MCF 10A (cell line): ENCODE data around the gene EGFL8. TPM values are rescaled to one million over a fixed set of nuclear protein-coding genes. Genes with fewer than 3 reads are reported as not detected.

Source experiments
- BruUV-seq: library from RNA; stranded (reverse); fragments of 400-500 nt; replicated peaks from 2 replicates; lab custom pipeline; 2021; lab: Mats Ljungman, UMichigan
- CTCF ChIA-PET: fragments of 300-600 bp; sonication (Branson Sonifier 250); formaldehyde crosslinking; extraction: SDS; loops from one replicate; lab custom pipeline; 2021; ENCODE audit warnings: antibody characterized with exemption, inconsistent platforms; lab: Yijun Ruan, JAX
- POLR2A ChIA-PET: fragments of 300-600, 350-650 bp; sonication (Branson Sonifier 250); formaldehyde crosslinking; extraction: SDS; loops from one replicate; lab custom pipeline; 2020; ENCODE audit warnings: antibody characterized with exemption, inconsistent platforms; lab: Yijun Ruan, JAX
- DNase-seq: peaks from one replicate; pipeline ENCODE4 v3.0.0-alpha.2; 2018; ENCODE audit not compliant: unreplicated experiment
- H3K27ac Mint-ChIP-seq: one replicate; pipeline ENCODE4 v1.8.0; 2022; ENCODE audit warnings: mild to moderate bottlenecking, low read depth, mixed read lengths; ENCODE audit not compliant: unreplicated experiment
- H3K27me3 Mint-ChIP-seq: one replicate; pipeline ENCODE4 v1.8.0; 2022; ENCODE audit warnings: mixed read lengths; ENCODE audit not compliant: insufficient read depth, unreplicated experiment
- H3K36me3 Mint-ChIP-seq: one replicate; pipeline ENCODE4 v1.8.0; 2022; ENCODE audit warnings: mild to moderate bottlenecking, moderate library complexity, mixed read lengths; ENCODE audit not compliant: insufficient read depth, unreplicated experiment
- H3K4me1 Mint-ChIP-seq: one replicate; pipeline ENCODE4 v1.8.0; 2022; ENCODE audit warnings: mixed read lengths; ENCODE audit not compliant: insufficient read depth, unreplicated experiment
- H3K4me3 Mint-ChIP-seq: one replicate; pipeline ENCODE4 v1.8.0; 2022; ENCODE audit warnings: mild to moderate bottlenecking, moderate library complexity, mixed read lengths; ENCODE audit not compliant: unreplicated experiment
- H3K9me3 Mint-ChIP-seq: one replicate; pipeline ENCODE4 v1.8.0; 2022; ENCODE audit warnings: mixed read lengths; ENCODE audit not compliant: unreplicated experiment
- intact Hi-C: fragments of 100-400 bp; cut with micrococcal nuclease; formaldehyde crosslinking; loops from 2 replicates; pipeline ENCODE4 v1.14.1; 2022
- total RNA-seq: library from RNA; stranded (reverse); gene quantifications from 2 replicates; pipeline ENCODE4 v1.2.3, GENCODE V29; 2022
- TF ChIP-seq, protein P1 (sequence below): fragments of 200-600 bp; IDR thresholded peaks from one replicate; pipeline ENCODE4 v1.8.0; 2022; ENCODE audit warnings: antibody characterized with exemption, mild to moderate bottlenecking; ENCODE audit not compliant: unreplicated experiment

The EGFL8 gene
- total RNA-seq, 1 experiment from 2014 or later: 3.1 TPM

DNA sequence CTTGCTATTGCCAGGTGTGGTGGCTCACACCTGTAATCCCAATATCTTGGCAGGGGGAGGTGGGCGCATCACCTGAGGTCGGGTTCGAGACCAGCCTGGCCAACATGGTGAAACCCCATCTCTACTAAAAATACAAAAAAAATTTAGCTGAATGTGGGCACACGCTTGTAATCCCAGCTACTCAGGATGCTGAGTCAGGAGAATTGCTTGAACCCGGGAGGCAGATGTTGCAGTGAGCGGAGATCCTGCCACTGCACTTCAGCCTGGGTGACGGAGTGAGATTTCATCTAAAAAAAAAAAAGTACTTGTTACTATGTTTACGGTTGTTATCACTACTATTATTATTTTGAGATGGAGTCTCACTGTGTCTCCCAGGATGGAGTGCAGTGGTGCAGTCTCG is 7.5 kb upstream of the EGFL8 start:
- Mint-ChIP-seq H3K4me1 (peaks cover 13% of the 10 kb centered on the region), H3K9me3 (no peaks in the 10 kb centered on the region), H3K27me3 (no peaks in the 10 kb centered on the region), H3K4me3 (no peak overlapping the region), H3K27ac (no peak overlapping the region), H3K36me3 (peaks cover 33% of the 10 kb centered on the region)
- TF ChIP-seq, protein P1, sequence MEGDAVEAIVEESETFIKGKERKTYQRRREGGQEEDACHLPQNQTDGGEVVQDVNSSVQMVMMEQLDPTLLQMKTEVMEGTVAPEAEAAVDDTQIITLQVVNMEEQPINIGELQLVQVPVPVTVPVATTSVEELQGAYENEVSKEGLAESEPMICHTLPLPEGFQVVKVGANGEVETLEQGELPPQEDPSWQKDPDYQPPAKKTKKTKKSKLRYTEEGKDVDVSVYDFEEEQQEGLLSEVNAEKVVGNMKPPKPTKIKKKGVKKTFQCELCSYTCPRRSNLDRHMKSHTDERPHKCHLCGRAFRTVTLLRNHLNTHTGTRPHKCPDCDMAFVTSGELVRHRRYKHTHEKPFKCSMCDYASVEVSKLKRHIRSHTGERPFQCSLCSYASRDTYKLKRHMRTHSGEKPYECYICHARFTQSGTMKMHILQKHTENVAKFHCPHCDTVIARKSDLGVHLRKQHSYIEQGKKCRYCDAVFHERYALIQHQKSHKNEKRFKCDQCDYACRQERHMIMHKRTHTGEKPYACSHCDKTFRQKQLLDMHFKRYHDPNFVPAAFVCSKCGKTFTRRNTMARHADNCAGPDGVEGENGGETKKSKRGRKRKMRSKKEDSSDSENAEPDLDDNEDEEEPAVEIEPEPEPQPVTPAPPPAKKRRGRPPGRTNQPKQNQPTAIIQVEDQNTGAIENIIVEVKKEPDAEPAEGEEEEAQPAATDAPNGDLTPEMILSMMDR: no peak
- no peak for DNase-seq
- intact Hi-C loops: loop anchor here (10.0 kb wide), 1 partner anchor 182 kb away; the partner anchor contains the start of gene DXO
- CTCF ChIA-PET: no interaction called here
- POLR2A ChIA-PET: no interaction called here
- no TSS peak for BruUV-seq

- intact Hi-C loops: loop anchor here (10.0 kb wide), 1 partner anchor 183 kb away; the partner anchor contains the start of gene DXO
- H3K4me1 Mint-ChIP-seq: peaks cover 13% of the 10 kb centered on the region
- H3K9me3 Mint-ChIP-seq: no peaks in the 10 kb centered on the region
- TF ChIP-seq, protein P1: no peak
- no peak for DNase-seq
- no peaks in the 10 kb centered on the region for H3K27me3 Mint-ChIP-seq
- no peak overlapping the region for H3K4me3 Mint-ChIP-seq
- POLR2A ChIA-PET: interaction anchor here (1.0 kb wide), 1 partner anchor 30 kb away, joined by 3 read pairs; the partner anchor contains the start of gene ATF6B
- BruUV-seq: no TSS peak
- H3K27ac Mint-ChIP-seq: no peak overlapping the region
- peaks cover 34% of the 10 kb centered on the region for H3K36me3 Mint-ChIP-seq
- CTCF ChIA-PET: interaction anchor here (2.5 kb wide), 1 partner anchor 39 kb away, joined by 16 read pairs; no protein-coding TSS in a partner anchor
Observed at GRCh38 chr6:32158052-32158451, 6.3 kb upstream of the EGFL8 start.

GRCh38 chr6:32163559-32164258 is 686 bp upstream of the EGFL8 start:
- H3K27ac Mint-ChIP-seq: no peak overlapping the region
- no peaks in the 10 kb centered on the region for H3K27me3 Mint-ChIP-seq
- DNase-seq: no peak
- no peaks in the 10 kb centered on the region for H3K4me1 Mint-ChIP-seq
- ChIA-PET POLR2A (no interaction called here), CTCF (interaction anchor here (0.5 to 1.3 kb wide), 3 partner anchors 45 to 116 kb away, joined by 3 to 4 read pairs (median 3); no protein-coding TSS in a partner anchor)
- BruUV-seq: no TSS peak
- no peaks in the 10 kb centered on the region for H3K9me3 Mint-ChIP-seq
- no peak overlapping the region for H3K4me3 Mint-ChIP-seq
- peaks cover 30% of the 10 kb centered on the region for H3K36me3 Mint-ChIP-seq
- TF ChIP-seq, protein P1: no peak
- intact Hi-C loops: no loop called here

DNA sequence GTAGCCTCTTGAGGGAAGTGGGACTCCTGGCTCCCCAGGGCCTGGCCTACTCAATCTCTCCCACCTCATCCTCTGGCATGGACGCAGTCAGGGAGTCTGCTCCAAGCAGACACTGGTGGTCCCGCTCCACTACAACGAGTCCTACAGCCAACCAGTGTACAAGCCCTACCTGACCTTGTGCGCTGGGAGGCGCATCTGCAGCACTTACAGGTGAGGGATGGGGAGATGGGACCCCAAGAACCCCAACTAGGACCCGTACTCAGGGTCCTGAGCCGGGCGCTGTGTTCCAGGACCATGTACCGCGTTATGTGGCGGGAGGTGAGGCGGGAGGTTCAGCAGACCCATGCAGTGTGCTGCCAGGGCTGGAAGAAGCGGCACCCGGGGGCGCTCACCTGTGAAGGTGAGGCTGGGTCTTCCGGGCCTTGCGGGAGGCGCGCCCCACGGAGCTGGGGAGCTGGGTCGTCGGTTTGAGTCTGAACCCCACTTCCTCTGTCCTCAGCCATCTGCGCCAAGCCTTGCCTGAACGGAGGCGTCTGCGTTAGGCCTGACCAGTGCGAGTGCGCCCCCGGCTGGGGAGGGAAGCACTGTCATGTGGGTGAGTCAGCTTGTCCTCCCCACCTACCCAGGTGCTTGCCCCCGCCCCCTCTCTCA is 2.1 kb downstream of the EGFL8 start:
- TF ChIP-seq, protein P1: no peak
- Mint-ChIP-seq H3K4me3 (no peak overlapping the region), H3K4me1 (no peaks in the 10 kb centered on the region), H3K27ac (peak overlapping the region; percentile 16), H3K36me3 (peaks cover 26% of the 10 kb centered on the region), H3K27me3 (no peaks in the 10 kb centered on the region), H3K9me3 (no peaks in the 10 kb centered on the region)
- intact Hi-C loops: no loop called here
- no TSS peak for BruUV-seq
- CTCF ChIA-PET: interaction anchor here (0.6 kb wide), 1 partner anchor 93 kb away, joined by 4 read pairs; no protein-coding TSS in a partner anchor
- DNase-seq: no peak
- POLR2A ChIA-PET: no interaction called here
